IMR-90 (cell line): ENCODE results near the gene MTCH2. TPM values are rescaled to one million over a fixed set of nuclear protein-coding genes. Genes with fewer than 3 reads are reported as not detected.

Source experiments
- ATAC-seq: fragments of 200-7000 bp; cut with Tn5 transposase; 2 replicates; pipeline ENCODE4 v1.9.1; 2020; ENCODE audit warnings: low read depth, mild to moderate bottlenecking, moderate library complexity
- BruUV-seq: library from RNA; stranded (reverse); fragments of 400-500 nt; replicated peaks from 2 replicates; lab custom pipeline; 2021; lab: Mats Ljungman, UMichigan
- CTCF ChIA-PET: fragments of 300-600 bp; formaldehyde crosslinking; extraction: SDS; loops from one replicate; lab custom pipeline; 2021; ENCODE audit warnings: antibody characterized with exemption; lab: Yijun Ruan, JAX
- POLR2A ChIA-PET: fragments of 300-600 bp; sonication (Branson Sonifier 250); formaldehyde crosslinking; loops from one replicate; lab custom pipeline; 2022; ENCODE audit warnings: antibody characterized with exemption; ENCODE audit not compliant: unreplicated experiment; lab: Charles Lee
- DNase-seq: peaks from one replicate; pipeline ENCODE4 v3.0.0; 2013
- H2AFZ ChIP-seq: replicated peaks from 2 replicates; pipeline ENCODE3; 2013; ENCODE audit warnings: low read length, mild to moderate bottlenecking; ENCODE audit not compliant: poor library complexity
- H2AK5ac ChIP-seq: 2 replicates; pipeline ENCODE4 v1.6.1; 2013; ENCODE audit warnings: low read depth, low read length, inconsistent platforms
- H2AK9ac ChIP-seq: replicated peaks from 2 replicates; pipeline ENCODE3; 2013; ENCODE audit warnings: mild to moderate bottlenecking, low read depth, low read length, moderate library complexity; ENCODE audit not compliant: poor library complexity
- H2BK120ac ChIP-seq: 2 replicates; pipeline ENCODE4 v1.6.1; 2013; ENCODE audit warnings: low read depth, low read length, inconsistent platforms
- H2BK15ac ChIP-seq: 3 replicates; pipeline ENCODE4 v1.6.1; 2013; ENCODE audit warnings: low read depth, low read length, inconsistent platforms
- H2BK20ac ChIP-seq: 2 replicates; pipeline ENCODE4 v1.6.1; 2013; ENCODE audit warnings: low read depth, mild to moderate bottlenecking, inconsistent platforms, low read length, moderate library complexity
- H2BK5ac ChIP-seq: 2 replicates; pipeline ENCODE4 v1.6.1; 2013; ENCODE audit warnings: mild to moderate bottlenecking, low read depth, low read length, inconsistent platforms; ENCODE audit not compliant: poor library complexity, severe bottlenecking
- H3K14ac ChIP-seq: replicated peaks from 2 replicates; pipeline ENCODE4 v1.6.1; 2013; ENCODE audit warnings: low read depth, low read length, inconsistent platforms
- H3K18ac ChIP-seq: 2 replicates; pipeline ENCODE4 v1.6.1; 2013; ENCODE audit warnings: low read depth, low read length, control low read depth
- H3K23ac ChIP-seq: 2 replicates; pipeline ENCODE4 v1.6.1; 2013; ENCODE audit warnings: low read depth, low read length, inconsistent platforms
- H3K27ac ChIP-seq: 2 replicates; pipeline ENCODE4 v1.5.1; 2013; ENCODE audit warnings: mild to moderate bottlenecking, control low read depth, low read length; ENCODE audit not compliant: insufficient read depth
- H3K27me3 ChIP-seq: 2 replicates; pipeline ENCODE4 v1.6.1; 2013; ENCODE audit warnings: low read length; ENCODE audit not compliant: control insufficient read depth, insufficient read depth
- H3K36me3 ChIP-seq: 2 replicates; pipeline ENCODE4 v1.6.1; 2013; ENCODE audit warnings: low read length, mixed read lengths; ENCODE audit not compliant: control insufficient read depth, insufficient read depth
- H3K4ac ChIP-seq: 2 replicates; pipeline ENCODE4 v1.6.1; 2013; ENCODE audit warnings: low read depth, low read length, inconsistent platforms
- H3K4me1 ChIP-seq: 2 replicates; pipeline ENCODE4 v1.6.1; 2013; ENCODE audit warnings: low read length, mixed read lengths; ENCODE audit not compliant: control insufficient read depth, insufficient read depth
- H3K4me2 ChIP-seq: 2 replicates; pipeline ENCODE4 v1.6.1; 2013; ENCODE audit warnings: low read depth, mild to moderate bottlenecking, control low read depth, low read length, moderate library complexity
- H3K4me3 ChIP-seq: 2 replicates; pipeline ENCODE4 v1.5.1; 2013; ENCODE audit warnings: low read depth, mild to moderate bottlenecking, control low read depth, low read length, moderate library complexity; ENCODE audit not compliant: insufficient read depth
- H3K56ac ChIP-seq: 2 replicates; pipeline ENCODE4 v1.6.1; 2013; ENCODE audit warnings: low read length, inconsistent platforms; ENCODE audit not compliant: insufficient read depth; ENCODE audit errors: extremely low read depth
- H3K79me1 ChIP-seq, 2 experiments: 2 replicates each; pipeline ENCODE4 v1.6.1; 2013; ENCODE audit warnings: low read length in 2 of 2, inconsistent platforms in 1 of 2, low read depth in 1 of 2
- H3K9ac ChIP-seq: 2 replicates; pipeline ENCODE4 v1.6.1; 2013; ENCODE audit warnings: low read depth, low read length, control low read depth
- H3K9me1 ChIP-seq: 2 replicates; pipeline ENCODE4 v1.6.1; 2013; ENCODE audit warnings: low read length, inconsistent platforms; ENCODE audit not compliant: insufficient read depth
- H3K9me3 ChIP-seq: 2 replicates; pipeline ENCODE4 v1.6.1; 2013; ENCODE audit warnings: low read length; ENCODE audit not compliant: control insufficient read depth, insufficient read depth
- H4K20me1 ChIP-seq: 2 replicates; pipeline ENCODE4 v1.6.1; 2013; ENCODE audit warnings: low read length, inconsistent platforms; ENCODE audit not compliant: insufficient read depth
- H4K5ac ChIP-seq: 2 replicates; pipeline ENCODE4 v1.6.1; 2013; ENCODE audit warnings: mild to moderate bottlenecking, low read depth, low read length, control low read depth
- H4K8ac ChIP-seq, 2 experiments: 2 replicates each; pipeline ENCODE4 v1.6.1; 2013; ENCODE audit warnings: low read depth in 2 of 2, low read length in 2 of 2, control low read depth in 1 of 2, inconsistent platforms in 1 of 2
- H4K91ac ChIP-seq: 2 replicates; pipeline ENCODE4 v1.6.1; 2013; ENCODE audit warnings: low read depth, low read length, inconsistent platforms; ENCODE audit not compliant: insufficient read depth
- MXI1 ChIP-seq: IDR thresholded peaks from 2 replicates; pipeline ENCODE4 v1.6.1; 2012; ENCODE audit warnings: low read depth, mild to moderate bottlenecking, low read length, moderate library complexity, borderline replicate concordance
- SMC3 ChIP-seq: fragments of 150-350 bp; IDR thresholded peaks from 2 replicates; pipeline ENCODE4 v1.6.1; 2016; ENCODE audit warnings: low read depth, mild to moderate bottlenecking, antibody characterized with exemption, low read length, moderate library complexity
- WGBS, 2 experiments: methylation state at CpG; one replicate each; pipeline versions ENCODE4 v1.1.5 to v1.1.7; 2013; ENCODE audit warnings: missing lambda C conversion rate in 2 of 2; ENCODE audit not compliant: insufficient read length in 1 of 2; ENCODE audit errors: extremely low coverage in 2 of 2; 5-methylcytosine and 5-hydroxymethylcytosine counted together
- dilution Hi-C: fragments of 300-500 bp; cut with HindIII; formaldehyde crosslinking; loops from one replicate; pipeline ENCODE4 v1.14.3; 2018; ENCODE audit warnings: low sequenced_read_pairs; ENCODE audit not compliant: unreplicated experiment
- in situ Hi-C: fragments of 300-500 bp; cut with MboI; formaldehyde crosslinking; loops from 3 replicates; pipeline ENCODE4 v1.14.3; 2019; ENCODE audit warnings: low sequenced_read_pairs, inconsistent platforms, mixed read lengths
- intact Hi-C: fragments of 100-400 bp; cut with micrococcal nuclease; formaldehyde crosslinking; loops from 2 replicates; pipeline ENCODE4 v1.10.0; 2022
- polyA plus RNA-seq, 3 experiments: library from polyadenylated mRNA; depleted of rRNA; stranded (reverse); fragments of >200 nt; gene quantifications; 2 replicates each; pipeline ENCODE4 v1.2.3, GENCODE V29; 2012; ENCODE audit warnings: low replicate concordance in 1 of 3
- total RNA-seq: library from RNA; depleted of rRNA; stranded (reverse); fragments of >200 nt; gene quantifications from 2 replicates; pipeline ENCODE4 v1.2.3, GENCODE V29; 2012

The MTCH2 gene
- total and polyA plus RNA-seq, 2 of the 4 experiments (the other 2 are of a cell fraction), result 103 to 163 TPM

GRCh38 chr11:47603295-47603694 is 39.1 kb downstream of the MTCH2 start:
- ChIA-PET CTCF (no interaction called here), POLR2A (no interaction called here)
- H3K18ac ChIP-seq, result no peak overlapping the region
- in situ Hi-C loops (no loop called here), dilution Hi-C loops (no loop called here), intact Hi-C loops (no loop called here)
- no peak overlapping the region for H3K4me2 ChIP-seq
- H3K56ac ChIP-seq, result no peak overlapping the region
- H4K5ac ChIP-seq, result no peak overlapping the region
- no peak overlapping the region for H3K4ac ChIP-seq
- ATAC-seq, result peak; percentile 31; the same call in 1 of the 2 replicates
- no peak overlapping the region for H3K27ac ChIP-seq
- no peak overlapping the region for H2BK5ac ChIP-seq
- H4K8ac ChIP-seq, result no peak overlapping the region
- no peak overlapping the region for H3K9ac ChIP-seq
- no peak overlapping the region for H3K4me3 ChIP-seq
- DNase-seq, result peak; percentile 37
- H3K9me3 ChIP-seq, result no peaks in the 10 kb centered on the region
- no peaks in the 10 kb centered on the region for H3K79me1 ChIP-seq
- no peak overlapping the region for H2BK120ac ChIP-seq
- 100% methylated on average over 2 of the region's 4 CpGs; no CpG with 5 or more reads in 1 of the 2 experiments for WGBS, 2 experiments
- peaks cover 8% of the 10 kb centered on the region for H3K4me1 ChIP-seq
- H2AK9ac ChIP-seq, result no peak overlapping the region
- H4K20me1 ChIP-seq, result peaks cover 7% of the 10 kb centered on the region; the same call in 1 of the 2 replicates
- H2AK5ac ChIP-seq, result no peak overlapping the region
- H3K27me3 ChIP-seq, result no peaks in the 10 kb centered on the region; the same call in 1 of the 2 replicates
- no TSS peak for BruUV-seq
- H4K91ac ChIP-seq, result no peak overlapping the region
- TF ChIP-seq SMC3, result no peak
- TF ChIP-seq MXI1, result no peak
- H3K9me1 ChIP-seq, result peaks cover 6% of the 10 kb centered on the region
- H3K36me3 ChIP-seq, result no peaks in the 10 kb centered on the region
- H3K14ac ChIP-seq, result no peak overlapping the region
- H2AFZ ChIP-seq, result no peak overlapping the region
- H3K23ac ChIP-seq, result no peak overlapping the region
- no peak overlapping the region for H2BK15ac ChIP-seq
- H2BK20ac ChIP-seq, result no peak overlapping the region
